Kasumi-1 (cell line): ENCODE data around the gene NHLRC2.

ENCODE experiments used
- DNase-seq, 2 experiments: peaks; one replicate each; lab custom pipeline; 2025; lab: John Stamatoyannopoulos, UW

Gene NHLRC2

DNA sequence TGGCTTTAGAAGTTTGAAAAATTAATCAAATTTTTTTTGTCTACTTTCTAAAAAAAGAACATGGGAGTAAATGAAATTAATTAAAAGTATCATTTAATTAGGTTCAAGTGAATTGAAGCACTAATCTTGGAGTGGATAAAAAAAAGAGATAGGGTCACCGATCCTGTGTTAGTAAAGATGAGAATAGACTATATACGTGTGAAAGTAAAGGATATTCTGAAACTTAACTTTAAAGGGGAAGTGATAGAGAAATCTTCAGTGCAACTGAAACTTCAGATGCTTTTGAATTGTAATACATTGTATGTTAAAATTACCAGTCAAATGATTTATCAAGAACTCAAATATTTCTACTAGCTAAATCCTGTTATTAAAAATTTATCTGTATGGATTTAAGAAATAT lies 4.8 kb downstream of the NHLRC2 start:
- peak in 1 of 2 experiments; percentile 16 for DNase-seq

DNA sequence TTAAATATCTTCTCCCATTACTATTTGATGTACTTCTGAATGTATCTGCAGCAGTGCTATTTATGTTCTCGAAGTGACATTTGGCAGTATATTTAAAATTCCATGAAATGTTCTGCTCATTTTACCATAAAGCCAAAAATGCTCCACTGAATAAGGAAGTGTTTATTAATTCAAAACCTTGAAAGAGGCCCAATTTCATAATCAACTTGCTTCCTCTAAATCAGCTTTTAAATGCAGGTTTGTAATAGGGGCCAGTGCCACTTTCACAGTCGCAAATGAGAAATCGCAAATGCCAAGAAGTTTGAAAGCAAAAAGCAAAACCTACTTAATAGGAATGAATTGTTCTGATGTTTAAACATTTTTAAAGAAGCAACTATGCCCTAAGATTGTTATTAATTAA lies 11.4 kb downstream of the NHLRC2 start:
- peak; percentile 18 to 49 for DNase-seq

DNA sequence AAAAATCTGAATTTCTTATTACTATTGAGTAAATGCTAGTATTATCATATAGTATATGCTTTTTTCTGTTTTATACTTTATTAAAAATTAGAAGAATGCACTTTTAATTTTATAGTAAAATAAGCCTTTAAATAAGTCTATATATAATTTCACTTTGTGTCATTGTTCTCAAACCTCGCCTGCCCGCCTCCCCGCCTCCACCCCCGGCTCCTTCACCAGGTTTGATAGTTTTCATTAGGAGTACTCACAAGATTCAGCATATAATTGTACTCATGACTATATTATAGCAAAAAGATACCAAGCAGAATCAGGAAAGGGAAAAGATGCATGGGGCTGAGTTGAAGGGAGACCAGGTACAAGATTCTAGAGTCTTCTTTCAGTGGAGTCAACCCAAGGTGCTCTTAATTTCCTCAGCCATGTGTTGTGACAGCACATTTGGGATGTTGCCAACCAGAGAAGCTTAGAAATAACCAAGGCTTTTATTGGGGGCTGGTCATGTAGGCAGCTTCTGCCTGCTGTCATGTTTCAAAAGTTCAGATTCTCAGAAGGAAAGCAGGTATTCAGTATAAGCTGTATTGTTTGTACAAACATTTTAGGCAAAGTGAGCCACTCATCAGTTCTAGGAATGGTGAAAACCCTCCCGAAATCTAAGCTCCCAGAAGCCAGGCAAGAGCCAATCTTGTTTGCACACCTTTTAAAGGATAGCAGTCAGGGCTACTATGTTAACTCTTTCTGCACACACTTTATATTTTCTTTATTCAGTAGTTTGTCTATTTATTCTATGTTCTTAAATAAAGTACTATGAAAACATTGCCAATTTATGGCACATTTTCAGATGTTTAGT lies 12.3 kb downstream of the NHLRC2 start:
- DNase-seq: no peak

DNA sequence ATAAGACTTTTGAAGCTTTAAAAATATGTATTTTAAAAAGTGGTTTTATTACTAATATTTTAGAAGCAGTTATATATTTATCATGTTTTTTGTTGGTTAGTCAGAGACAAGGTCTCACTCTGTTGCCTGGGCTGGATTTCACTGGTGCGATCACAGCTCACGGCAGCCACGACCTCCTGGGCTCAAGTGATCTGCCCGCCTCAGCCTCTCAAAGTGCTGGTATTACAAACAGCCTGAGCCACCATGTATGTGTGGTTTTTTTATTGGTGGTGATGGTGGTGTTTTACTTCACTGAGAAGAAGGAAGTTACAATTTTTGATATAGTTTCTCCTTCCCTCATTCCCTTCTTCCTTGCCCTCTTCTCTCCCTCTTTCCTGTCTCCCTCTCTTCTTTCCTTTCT lies 13.4 kb downstream of the NHLRC2 start:
- DNase-seq: no peak

DNA sequence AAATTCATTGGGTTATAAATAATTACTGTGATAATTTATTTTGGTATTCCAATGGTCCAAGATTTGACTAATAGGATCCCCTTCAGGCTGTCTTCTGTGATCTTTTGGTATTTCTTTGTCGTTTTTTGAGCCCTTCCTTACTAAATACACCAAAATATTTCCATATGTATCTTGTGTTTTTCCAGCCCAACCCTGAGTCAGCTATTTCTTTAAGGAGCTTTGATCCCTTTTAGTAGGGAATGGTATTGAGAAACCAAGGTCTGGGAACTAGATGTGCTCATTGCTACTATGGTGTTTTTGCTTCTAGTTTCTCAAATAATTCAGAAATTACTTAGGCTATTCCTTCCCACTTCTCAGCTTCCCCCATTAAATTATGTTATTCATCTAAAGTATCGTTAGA lies 15.3 kb downstream of the NHLRC2 start:
- no peak for DNase-seq

DNA sequence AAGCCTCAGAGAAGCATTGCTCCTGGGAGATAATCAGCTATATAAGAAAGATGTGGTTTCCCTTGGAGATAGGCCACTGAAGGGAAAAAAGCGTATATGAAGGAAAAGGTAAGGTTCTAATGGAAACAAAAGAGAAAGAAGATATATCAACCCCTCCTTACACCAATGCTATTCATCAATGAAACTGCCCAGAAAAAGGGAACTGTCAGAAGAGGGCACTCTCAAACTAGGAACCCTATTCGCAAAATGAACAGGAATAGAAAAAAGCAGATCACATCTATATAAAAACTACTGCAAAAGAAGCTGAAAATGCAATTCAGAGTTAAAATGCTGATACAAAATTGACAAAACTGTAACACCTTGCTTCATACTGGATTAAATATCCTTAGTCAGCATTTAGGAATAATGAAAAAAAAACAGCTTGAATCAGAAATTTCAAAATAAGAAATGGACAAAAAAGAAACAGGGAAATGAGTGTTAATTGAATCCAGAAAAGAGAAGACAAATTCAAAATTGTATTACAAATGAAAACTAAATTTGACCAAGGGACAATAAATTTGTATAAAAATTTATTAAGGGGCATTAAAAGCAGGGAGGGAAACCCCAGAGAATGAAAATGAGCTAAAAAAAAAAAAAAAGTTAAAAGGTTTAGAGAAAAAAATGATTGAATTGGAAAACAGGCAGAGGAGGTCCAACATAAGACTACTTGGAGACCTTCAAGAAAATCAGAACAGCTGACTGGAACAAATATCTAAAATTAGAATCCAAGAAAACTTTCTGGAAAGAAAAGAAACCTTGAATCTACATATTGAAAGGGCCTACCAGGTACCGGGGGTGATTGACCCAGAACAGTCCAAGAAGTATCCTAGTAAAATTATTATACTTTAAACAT lies 17.9 kb downstream of the NHLRC2 start:
- DNase-seq: peak; percentile 56 to 75

DNA sequence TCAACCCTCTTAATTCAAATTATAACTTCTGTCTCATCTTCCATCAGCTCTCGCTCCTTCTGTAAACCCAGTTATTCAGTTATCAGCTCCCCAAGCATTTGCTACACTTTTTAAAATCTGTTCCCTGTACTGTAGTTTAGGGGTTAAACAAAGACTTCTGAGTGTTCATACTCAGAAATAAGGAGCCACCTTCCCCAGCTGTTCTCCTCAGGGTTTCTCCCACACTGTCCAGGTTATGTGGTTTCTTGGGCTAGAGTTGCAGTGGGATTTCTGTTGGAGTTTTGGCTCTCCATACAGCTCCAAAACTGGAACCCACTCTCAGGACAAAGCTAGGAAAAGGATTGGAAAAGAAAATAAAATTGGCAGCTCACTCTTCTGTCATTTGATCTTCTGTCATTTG lies 20.8 kb downstream of the NHLRC2 start:
- no peak for DNase-seq

DNA sequence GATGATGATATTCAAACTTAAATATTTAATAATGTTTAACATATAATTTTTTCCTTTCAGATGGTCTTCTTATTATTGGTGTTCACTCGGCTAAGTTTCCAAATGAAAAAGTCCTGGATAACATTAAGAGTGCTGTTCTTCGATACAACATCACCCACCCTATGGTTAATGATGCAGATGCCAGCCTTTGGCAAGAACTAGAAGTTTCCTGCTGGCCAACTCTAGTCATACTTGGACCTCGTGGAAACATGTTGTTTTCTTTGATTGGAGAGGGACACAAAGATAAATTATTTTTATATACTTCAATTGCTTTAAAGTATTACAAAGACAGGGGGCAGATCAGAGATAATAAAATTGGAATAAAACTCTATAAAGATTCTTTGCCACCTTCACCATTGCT lies 22.0 kb downstream of the NHLRC2 start:
- DNase-seq: no peak

DNA sequence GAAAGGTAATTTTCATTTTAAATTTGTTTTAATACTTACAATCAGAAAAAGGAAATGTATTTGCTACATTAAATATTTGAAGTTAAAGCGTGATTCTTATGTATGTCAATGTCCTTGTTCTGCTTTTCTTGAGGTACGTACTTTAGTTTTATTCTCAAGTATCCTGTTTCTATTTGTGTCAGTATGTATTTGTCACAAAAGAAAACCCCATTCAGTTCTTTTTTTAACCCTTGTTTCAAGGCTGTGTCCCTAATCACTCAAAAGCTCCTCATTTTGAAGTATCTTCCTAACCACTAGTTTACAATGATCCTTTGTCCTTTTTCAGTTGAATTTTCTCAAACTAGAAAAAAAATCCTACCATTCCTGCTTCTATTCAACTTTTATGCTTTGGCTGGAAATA lies 25.2 kb downstream of the NHLRC2 start:
- DNase-seq: peak; percentile 24 to 28

DNA sequence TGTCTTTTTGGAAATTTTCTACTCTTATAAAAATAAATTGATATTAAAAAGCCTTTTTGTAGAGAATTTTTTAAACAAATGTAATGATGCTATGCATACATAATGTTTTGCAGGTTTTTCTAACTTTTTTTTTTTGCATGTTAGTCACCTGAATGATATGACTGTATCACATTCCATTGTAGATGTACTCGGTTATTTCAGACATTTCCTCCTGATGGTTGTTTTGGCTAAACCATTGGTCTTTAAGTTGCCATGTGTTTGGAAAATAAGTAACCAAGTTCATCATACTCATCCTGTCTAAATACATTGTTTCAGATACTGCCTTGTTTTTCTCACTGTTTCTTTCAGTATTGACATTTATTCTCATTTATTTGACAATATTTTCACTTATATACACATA lies 25.8 kb downstream of the NHLRC2 start:
- no peak for DNase-seq

DNA sequence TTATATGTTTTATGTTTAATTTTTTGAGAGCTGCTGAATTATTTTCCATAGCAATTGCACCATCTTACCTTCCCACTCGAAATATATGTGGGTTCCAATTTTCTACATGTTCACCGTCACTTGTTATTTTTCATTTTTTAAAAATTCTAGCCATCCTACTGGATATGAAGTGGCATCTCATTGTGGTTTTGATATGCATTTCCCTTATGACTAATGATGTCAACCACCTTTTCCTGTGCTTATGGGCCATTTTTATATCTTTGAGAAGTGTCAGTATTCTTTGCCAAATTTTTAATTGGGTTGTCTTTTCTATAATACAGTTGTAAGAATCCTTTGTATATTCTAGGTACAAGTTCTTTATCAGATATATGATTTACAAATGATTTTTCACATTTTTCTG lies 27.8 kb downstream of the NHLRC2 start:
- peak in 1 of 2 experiments; percentile 30 for DNase-seq

DNA sequence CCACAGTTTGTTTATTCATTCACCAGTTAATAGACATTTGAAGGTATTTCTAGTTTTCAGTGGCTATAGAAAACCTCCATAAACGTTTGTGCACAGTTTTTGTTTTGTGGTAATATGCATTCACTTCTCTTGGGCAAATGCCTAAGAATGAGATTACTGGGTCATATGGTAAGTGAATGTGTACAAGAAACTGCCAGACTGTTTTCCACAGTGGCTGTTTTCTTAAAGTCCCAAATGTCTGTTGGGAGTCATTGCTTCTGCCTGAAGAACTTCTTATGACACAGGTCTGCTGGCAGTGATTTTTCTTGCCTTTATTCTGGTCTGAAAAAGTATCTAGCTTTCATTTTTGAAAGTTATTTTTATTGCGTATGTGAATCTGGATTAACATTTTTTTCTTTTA lies 35.5 kb downstream of the NHLRC2 start:
- DNase-seq: no peak

DNA sequence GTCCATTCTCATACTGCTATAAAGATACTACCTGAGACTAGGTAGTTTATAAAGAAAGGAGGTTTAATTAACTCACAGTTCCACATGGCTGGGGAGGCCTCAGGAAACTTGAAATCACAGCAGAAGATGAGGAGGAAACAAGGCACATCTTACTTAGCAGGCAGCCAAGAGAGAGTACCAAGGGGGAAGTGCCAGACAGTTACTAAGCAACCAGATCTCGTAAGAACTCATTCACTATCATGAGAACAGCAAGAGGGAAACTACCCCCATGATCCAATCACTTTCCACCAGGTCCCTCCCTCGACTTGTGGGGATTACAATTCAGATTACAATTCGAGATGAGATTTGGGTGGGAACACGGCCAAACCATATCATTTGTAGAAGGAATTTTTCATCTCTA lies 36.3 kb downstream of the NHLRC2 start:
- peak; percentile 34 to 46 for DNase-seq

DNA sequence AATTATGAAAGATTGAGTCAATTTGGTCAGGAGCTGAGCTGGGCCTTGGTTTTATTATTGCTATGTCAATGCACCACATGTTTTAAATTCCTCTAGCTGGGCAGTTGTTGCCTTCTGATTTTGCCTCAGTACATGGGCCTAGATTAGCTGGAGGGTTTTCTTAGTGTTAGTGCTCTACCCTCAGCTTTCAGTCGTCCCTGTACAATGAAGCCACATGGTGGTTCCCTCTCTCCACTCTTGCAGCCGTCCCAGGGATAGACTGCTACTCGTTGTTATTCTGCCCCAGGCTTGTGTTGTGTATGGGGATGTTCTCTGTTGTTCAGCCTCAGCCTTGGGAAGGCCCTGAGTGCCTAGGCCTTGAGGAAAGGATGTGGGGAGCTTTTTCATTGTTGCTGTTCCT lies 37.0 kb downstream of the NHLRC2 start:
- DNase-seq: no peak

DNA sequence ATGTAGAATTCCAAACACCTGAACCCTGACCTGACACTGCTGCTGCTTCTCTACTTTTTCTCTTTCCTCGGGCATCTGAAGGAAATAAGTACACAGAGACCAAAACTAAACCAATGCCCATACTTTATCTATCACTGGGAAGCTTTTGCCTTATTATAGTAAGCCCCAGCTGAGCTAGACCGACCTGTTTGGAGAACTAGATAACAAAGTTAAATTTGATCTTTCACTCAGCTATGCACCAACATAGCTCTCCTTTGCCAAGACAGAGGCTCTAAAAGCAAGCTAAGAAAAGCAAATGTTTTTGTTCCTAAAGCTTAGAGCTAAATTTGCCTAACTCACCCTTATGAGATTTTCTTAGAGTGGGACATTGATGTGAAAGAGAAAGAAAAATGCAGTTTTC lies 39.1 kb downstream of the NHLRC2 start:
- DNase-seq: no peak

DNA sequence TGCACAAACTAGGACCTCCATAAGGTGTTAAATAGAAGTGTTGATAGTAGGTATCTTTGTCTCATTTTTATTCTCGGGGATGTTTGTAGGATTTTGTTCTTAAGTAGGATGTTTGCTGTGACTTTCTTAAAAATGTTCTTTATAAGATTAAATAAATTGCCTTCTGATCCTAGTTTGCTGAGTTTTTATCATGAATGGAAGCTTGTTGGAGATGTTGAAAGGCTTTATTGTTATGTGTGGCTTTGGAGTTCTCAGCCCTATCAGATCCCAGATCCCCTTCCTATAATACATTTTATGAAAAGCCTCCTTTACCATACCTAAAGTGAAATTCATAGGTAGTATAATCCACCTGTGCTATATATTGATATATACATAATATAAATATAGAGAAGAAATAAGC lies 40.1 kb downstream of the NHLRC2 start:
- DNase-seq: no peak

DNA sequence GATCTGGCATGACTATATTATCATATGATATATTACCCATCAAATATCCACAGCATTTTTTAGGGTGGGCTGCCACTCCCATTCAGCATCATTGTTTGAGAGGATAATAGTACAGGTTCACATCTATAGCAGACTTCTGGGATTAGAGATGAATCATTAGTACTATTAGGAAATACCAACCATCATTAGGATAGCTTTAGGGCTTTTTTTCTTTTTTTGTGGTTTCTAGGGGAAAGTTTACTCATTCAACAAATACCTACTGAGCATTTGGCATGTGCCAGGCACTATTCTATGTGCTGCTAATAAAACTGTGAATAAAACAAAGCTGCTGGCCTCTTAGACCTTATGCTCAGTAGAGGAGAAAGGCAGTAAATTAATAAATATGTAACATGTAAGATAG lies 40.6 kb downstream of the NHLRC2 start:
- no peak for DNase-seq

DNA sequence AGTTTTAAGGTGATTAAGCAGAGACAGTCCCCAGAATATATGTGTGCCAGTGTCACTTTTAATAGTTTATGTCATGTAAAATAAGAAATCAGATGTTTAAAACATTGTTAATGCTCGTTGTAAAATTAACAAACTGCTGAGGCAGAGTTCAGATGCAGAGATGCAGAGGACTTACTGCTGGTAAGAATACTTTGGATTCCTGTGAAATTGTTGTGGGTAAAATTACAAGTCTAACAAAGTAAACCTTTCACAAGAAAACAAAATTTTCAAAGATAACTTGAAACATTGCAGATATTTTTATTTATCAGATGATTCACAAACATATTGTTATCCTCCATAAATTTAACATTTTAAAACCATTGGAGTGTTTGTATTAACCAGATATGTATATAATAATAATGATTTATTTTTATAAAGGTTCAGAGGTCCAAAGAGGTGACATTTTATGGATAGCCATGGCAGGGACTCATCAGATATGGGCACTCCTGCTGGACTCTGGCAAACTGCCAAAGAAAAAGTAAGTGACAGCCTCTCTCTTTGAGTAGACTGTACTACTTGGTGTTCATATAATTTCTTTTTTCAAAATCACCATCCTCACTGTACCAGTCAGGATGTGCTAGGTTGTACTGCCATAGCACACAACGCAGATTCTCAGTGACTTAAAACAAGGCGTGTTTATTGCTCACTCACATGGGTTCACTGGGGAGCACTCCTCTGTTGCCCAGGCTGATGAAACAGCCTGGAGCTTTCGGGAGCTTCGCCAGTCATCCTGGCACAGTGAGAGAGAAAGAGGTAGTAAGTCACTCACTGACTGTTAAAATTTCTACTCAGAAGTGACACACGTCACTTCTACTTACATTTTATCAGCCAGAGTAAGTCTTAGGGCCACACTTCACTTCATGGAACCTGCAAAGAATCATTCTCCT lies 43.5 kb downstream of the NHLRC2 start:
- DNase-seq: no peak

DNA sequence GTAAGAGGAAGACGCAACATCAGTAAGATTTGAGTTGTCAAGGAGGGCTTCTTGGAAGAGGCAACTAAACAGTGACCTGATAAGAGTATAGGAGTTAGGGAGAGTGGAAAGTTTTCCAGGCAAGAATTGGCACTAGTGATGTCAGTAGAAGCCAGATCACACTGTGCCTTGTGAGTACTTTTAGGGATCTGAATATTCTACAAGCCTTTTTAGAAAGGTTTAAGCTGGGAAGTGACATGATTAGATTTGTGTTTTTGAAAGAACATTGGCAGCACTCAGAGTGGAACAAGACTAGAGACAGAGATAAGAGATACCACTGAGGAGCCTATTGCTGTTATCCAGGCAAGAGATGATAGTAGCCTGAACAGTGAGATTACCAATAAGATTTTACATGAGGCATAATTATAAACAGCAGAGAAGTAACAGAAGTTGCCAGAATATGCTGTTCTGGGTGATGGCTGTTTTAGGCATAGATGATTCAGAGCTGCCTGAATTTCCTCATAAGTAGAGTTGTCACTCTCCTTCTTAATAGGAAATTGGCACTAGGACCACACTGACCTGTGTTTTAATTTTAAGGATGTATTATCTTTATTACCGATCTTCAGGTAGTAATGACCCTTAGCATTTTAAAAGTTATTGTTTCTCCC lies 45.6 kb downstream of the NHLRC2 start:
- no peak for DNase-seq

DNA sequence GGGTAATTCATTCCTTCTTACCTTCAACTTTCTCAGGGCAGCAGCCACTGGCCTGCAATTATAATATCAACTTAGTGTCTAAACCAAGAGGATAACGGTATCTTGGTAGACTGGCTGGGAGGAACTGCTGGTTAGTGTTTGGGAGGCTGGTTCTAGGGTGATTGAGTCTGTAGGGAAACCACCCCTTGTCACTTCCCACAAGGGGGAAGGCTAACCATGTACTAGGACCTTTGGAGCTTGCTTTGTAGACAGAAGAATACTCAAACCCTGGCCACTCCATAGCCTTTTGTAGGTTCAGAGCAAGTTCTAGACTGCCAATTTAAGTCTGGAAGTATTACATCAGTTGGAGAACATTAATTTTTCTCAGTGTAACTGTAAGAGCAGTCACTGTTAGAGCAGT lies 51.3 kb downstream of the NHLRC2 start:
- DNase-seq: no peak

DNA sequence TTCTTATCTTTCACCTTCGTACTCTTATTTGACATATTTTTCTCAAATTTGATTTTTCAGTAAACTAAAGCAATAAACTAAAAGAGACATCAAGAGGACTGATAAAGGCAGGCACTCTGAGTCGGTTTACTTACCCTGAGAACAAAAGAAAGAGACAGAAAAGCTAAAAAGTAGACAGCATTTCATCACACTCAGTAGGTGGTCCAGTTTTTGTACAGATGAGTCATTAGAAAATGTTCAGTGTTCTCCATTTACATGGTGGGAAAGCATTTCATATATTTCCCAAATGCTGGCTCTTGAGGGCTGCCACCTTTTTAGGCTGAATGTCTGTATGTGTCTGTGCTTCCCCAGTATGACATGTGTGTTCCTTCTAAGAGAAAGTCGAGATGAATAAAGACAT lies 52.7 kb downstream of the NHLRC2 start:
- DNase-seq: no peak

DNA sequence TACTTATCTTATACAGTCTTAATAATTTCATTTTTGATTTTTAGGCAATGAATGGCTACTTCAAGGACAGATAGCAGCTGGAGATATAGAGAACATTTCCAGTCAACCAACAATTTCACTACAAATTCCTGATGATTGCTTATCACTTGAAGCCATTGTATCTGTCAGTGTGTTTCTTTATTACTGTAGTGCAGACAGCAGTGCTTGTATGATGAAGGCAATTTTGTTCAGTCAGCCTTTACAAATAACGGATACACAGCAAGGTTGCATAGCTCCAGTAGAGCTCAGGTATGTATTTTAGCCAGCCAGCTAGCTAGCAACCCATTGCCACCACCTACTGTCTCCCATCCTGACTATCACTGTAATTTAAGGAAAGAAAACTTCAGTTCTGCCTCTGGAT lies 53.8 kb downstream of the NHLRC2 start:
- DNase-seq: no peak
